Amygdala (tissue), 56 donors: ENCODE data around the gene LHFPL4.
"Not testable (repeated sequence)": the region's sequence is repeated elsewhere in the genome, so short reads cannot be mapped to it uniquely, and the experiment has no call there.

Experiments used
- DNase-seq, 56 donors: peaks; one replicate each; lab custom pipeline; 2025; lab: John Stamatoyannopoulos, UW

LHFPL4 gene

GRCh38 chr3:9548991-9549390 is 4.6 kb downstream of the LHFPL4 start:
- no peak for DNase-seq

- DNase-seq, result no peak
These were observed 11.4 kb downstream of the LHFPL4 start for GRCh38 chr3:9542182-9542581.

- DNase-seq, result no peak
These were observed 17.4 kb downstream of the LHFPL4 start for GRCh38 chr3:9536212-9536611.

- no peak for DNase-seq
These were observed 19.2 kb downstream of the LHFPL4 start for GRCh38 chr3:9534429-9534828.

- DNase-seq, result no peak
These were observed 28.5 kb downstream of the LHFPL4 start for GRCh38 chr3:9525078-9525477.

- DNase-seq, result no peak
These were observed 38.7 kb downstream of the LHFPL4 start for GRCh38 chr3:9514956-9515355.

- no peak for DNase-seq
These were observed 39.3 kb downstream of the LHFPL4 start for GRCh38 chr3:9514306-9514705.

GRCh38 chr3:9512456-9513045 is 41.1 kb downstream of the LHFPL4 start:
- DNase-seq, result no peak

GRCh38 chr3:9508781-9509180 is 44.8 kb downstream of the LHFPL4 start:
- peak in 3 of 56 donors; percentile 4 to 7 (median 7) for DNase-seq

GRCh38 chr3:9507586-9508578 is 45.7 kb downstream of the LHFPL4 start:
- no peak for DNase-seq

DNA sequence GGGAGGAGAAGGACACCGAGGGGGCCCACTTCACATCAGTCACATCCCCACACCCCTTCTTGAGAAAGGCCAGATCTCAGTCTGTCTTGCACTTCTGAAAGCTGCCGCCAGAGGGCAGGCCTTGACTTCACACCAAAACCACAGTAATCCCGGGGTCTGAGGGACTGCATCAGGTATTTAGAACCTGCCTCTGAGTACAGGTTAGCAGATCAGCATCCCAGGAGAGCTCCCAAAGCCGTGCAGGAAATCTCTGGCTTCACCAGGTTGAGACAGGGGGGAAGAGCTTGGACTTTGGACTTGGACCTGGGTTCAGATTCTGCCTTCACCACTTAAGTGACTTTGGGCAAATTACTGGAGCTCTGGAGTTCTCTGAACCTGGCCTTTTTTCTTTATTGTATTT is 50.3 kb downstream of the LHFPL4 start:
- peak in 34 of 56 donors; percentile 7 to 81 (median 32) for DNase-seq

DNA sequence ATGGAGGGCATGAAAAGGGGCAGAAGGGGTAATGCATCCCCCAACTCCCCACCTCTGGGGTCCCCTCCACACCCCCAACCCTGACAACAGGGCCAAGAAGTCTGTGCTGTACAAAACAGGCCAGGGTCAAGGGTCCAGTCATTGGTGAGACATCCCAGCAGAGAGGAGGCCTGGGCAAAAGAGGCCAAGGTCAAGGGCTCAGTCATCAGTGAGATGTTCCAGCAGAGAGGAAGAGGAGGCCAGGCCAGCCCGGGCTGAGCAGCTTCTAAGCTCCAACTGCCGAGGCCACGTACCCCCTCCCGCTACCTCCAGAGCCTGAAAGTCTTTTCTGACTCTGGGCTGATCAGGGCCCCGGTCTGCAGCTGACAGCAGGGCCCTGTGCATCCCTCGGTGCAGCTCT is 52.4 kb downstream of the LHFPL4 start:
- DNase-seq, result no peak

DNA sequence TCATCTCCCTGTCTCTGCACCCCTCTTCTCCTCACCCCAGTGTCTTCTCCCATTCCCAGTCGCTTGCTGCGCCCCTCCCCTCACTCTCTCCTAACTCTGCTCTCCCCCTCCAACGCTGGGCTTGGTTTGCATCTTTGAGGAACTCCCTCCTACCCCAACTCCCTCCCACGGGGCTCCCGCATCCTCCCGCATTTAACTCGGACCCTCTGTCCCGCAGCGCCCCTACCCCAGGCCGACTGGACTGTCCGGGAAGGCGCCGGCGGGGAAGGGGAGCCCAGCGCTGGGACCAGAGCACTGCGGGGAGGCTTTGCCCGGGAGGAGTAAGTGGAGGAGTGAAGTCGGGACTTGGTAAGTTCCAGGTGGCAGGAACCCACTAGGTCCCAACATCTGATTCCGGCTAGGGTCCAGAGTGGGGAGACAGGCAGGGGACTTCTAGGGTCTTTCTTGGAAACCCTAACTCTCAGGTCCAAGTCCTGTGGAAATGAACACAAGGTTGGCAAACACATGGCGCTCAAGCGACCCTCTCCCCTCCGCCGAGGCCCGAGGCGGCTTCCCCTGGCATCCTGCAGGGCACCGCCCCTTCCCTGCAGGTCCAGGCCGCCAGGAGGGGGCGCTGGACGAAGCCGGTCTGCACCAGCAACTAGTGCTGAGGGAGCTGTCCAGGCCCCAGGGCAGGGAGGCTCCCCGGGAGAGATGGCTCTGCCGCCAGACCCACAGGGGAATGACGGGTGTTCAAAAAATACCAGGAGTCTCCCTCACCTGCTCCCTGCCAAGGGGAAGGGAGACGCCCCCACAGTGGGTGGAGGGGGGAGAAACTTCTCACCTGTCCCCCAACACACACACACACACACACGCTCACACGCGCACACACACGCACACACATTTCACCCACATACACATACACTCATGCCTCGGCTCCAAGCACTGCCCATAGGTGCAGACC is 53.2 kb downstream of the LHFPL4 start:
- peak in 15 of 56 donors; percentile 3 to 60 (median 16) for DNase-seq

DNA sequence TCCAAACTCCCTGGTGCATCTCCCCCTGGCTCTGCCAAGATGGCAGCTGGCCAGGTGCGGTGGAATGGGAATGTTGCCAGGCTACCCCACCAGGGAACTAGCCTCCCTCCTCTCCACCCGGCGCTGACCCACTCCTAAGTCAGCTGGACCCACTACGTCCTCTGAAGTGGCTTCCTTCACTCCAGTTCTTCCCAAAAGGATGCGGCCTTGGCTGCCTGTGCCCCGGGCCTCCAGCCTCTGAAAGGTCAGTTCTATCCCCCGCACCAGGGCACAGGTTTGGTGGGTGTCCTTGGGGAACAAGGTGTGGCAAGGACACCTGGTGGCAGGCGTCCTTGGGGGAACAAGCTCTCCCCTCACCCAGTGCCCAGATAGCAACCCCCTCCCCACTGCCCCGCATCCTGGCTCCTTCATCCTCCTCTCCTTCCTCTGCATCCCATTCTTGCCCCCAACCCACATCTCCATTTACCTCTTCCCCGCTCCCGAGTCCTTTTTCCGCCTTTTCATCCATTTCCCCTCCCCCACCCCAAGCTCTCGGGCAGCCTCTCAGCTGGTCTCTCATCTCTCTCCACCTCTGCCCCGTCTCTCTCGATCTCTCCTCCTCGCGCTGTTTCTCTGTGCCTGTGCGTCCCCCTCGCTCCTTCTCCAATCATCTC is 54.0 kb downstream of the LHFPL4 start:
- DNase-seq, result no peak

DNA sequence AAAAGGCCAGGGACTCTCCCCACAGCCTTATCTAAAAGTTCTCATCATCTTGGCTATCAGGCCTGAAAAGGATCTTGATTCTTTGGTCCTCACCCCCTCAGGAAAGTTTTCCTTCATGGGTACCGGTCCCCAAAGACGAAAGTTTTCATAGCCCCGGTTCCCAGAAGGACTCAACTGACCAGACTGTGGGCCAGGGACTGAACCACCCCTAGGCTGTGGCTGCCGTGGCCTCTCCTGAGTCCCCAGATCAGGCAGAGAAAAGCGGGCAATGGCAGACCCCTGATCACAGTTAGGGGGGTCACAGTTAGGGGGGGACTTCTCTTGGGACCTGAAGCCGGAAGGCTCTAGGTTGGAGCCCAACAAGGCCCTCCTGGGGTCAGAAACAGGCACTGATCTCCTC is 54.8 kb downstream of the LHFPL4 start:
- no peak for DNase-seq

DNA sequence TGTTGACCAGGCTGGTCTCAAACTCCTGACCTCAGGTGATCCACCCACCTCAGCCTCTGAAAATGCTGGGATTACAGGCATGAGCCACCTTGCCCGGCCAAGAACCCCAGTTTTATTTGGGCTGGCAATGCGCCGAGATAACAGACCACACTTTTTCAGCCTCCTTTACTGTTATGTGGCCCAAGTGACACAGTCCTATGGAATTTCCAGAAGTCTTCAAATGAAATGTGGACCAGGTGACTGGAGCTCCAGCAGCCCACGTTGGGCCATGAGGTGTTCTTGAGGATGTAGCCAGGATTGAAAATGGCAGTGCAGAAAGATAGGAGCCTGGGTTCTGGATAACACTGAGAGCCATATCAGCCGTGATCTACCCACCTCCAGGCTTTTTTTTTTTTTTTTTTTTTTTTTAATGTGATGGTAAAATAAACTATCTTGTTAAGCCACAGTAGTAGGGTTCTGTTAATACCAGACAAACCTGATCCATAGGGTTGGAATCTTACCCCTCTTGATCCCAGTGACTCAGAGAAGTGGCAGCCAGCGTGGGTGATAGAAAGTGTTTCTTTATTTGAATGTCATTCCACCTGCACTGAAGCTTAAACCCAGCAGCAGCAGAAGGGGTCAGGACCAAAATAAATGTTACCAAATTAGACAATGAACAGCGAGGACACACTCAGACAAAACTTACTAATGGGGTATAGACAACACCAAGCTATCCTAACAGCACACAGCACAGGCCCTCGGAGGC is 55.6 kb downstream of the LHFPL4 start:
- no peak for DNase-seq

DNA sequence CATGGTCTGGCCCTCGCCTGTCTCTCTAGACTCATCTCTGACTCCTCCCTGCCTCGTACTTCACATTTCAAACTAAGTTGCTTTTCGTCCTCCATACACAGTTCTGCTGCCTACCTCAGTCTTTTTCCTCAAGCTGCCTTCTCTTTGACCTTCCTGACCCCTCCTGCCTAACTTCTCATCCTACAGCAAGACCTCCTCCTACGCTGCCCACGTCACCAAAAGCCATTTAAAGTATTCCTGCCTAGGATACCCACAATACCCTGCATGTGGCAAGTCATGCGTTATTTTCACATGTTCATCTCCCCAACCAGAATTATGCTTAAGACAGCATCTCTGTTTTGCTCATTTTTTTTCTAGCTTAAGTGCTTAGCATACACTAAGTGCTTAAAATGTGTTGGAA is 56.7 kb downstream of the LHFPL4 start:
- no peak for DNase-seq

DNA sequence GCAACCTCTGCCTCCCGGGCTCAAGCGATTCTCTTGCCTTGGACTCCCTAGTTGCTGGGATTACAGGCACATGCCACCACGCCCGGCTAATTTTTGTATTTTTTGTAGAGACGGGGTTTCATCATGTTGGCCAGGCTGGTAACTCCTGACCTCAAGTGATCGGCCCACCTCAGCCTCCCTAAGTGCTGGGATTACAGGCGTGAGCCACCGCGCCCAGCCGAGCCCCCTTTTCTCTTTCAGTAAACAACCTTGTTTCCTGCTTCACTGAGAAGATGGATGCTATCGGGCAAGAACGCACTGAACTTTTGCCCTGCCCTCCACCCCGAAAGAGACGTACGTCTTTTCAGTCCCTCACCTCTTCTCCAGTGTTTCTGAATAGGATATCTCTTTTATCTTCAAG is 59.6 kb downstream of the LHFPL4 start:
- not testable (repeated sequence) for DNase-seq

GRCh38 chr3:9491506-9491905 is 62.1 kb downstream of the LHFPL4 start:
- no peak for DNase-seq
